HepG2 (cell line): Measurements from ENCODE around the gene RASSF4. TPM values are rescaled to one million over a fixed set of nuclear protein-coding genes. Genes with fewer than 3 reads are reported as not detected.

Experiments
- ASH2L ChIP-seq: fragments of 300-600, 200-600 bp; sonication (generic); IDR thresholded peaks from 2 replicates; pipeline ENCODE4 v1.7.0; 2017; ENCODE audit warnings: low read depth, mild to moderate bottlenecking, moderate library complexity, mixed read lengths, low read length; ENCODE audit not compliant: insufficient read length
- DZIP1 ChIP-seq: sonication (generic); formaldehyde crosslinking; IDR thresholded peaks from 2 replicates; pipeline ENCODE4 v1.5.0; 2020; ENCODE audit warnings: mild to moderate bottlenecking, missing genetic modification reagents
- HNF4A ChIP-seq: sonication (generic); formaldehyde crosslinking; IDR thresholded peaks from 2 replicates; pipeline ENCODE4 v1.4.0; 2020; ENCODE audit warnings: missing genetic modification reagents
- ISL2 ChIP-seq: sonication (generic); formaldehyde crosslinking; IDR thresholded peaks from 2 replicates; pipeline ENCODE4 v1.5.0; 2020; ENCODE audit warnings: missing genetic modification reagents
- NCOR1 ChIP-seq: fragments of 200-600 bp; sonication (generic); IDR thresholded peaks from 2 replicates; pipeline ENCODE4 v1.7.0; 2017; ENCODE audit warnings: antibody characterized with exemption, low read length, borderline replicate concordance
- SPEN ChIP-seq: sonication (generic); formaldehyde crosslinking; IDR thresholded peaks from 2 replicates; pipeline ENCODE4 v1.5.1; 2020; ENCODE audit warnings: low read depth, mild to moderate bottlenecking, missing genetic modification reagents
- ZFP91 ChIP-seq: sonication (generic); formaldehyde crosslinking; IDR thresholded peaks from 2 replicates; pipeline ENCODE4 v1.9.0; 2022; ENCODE audit warnings: missing genetic modification reagents, mild to moderate bottlenecking, borderline replicate concordance
- ZNF503 ChIP-seq: sonication (generic); formaldehyde crosslinking; IDR thresholded peaks from 2 replicates; pipeline ENCODE4 v1.4.0; 2020; ENCODE audit warnings: missing genetic modification reagents
- ZNF747 ChIP-seq: sonication (generic); formaldehyde crosslinking; IDR thresholded peaks from 2 replicates; pipeline ENCODE4 v1.8.1; 2023; ENCODE audit warnings: missing genetic modification reagents, mild to moderate bottlenecking, borderline replicate concordance
- ZNF772 ChIP-seq: sonication (generic); formaldehyde crosslinking; IDR thresholded peaks from 2 replicates; pipeline ENCODE4 v1.5.0; 2020; ENCODE audit warnings: mild to moderate bottlenecking, missing genetic modification reagents
- ZNF790 ChIP-seq: sonication (generic); formaldehyde crosslinking; IDR thresholded peaks from 2 replicates; pipeline ENCODE4 v1.8.0; 2022; ENCODE audit warnings: missing genetic modification reagents, mild to moderate bottlenecking, borderline replicate concordance
- ZNF800 ChIP-seq: sonication (generic); formaldehyde crosslinking; IDR thresholded peaks from 2 replicates; pipeline ENCODE4 v1.4.0; 2020; ENCODE audit warnings: missing genetic modification reagents
- polyA plus RNA-seq, 8 experiments: library from polyadenylated mRNA; depleted of rRNA in 3 of 8; stranded (reverse) in 7 of 8; unstranded in 1 of 8; fragments of >200 nt; fragmentation: Illumina TruSeq in 4 of 8; extraction: Trizol in 4 of 8; gene quantifications; 2 replicates each; pipeline versions ENCODE4 v1.2.1 to v1.2.3, GENCODE V29; 2011 to 2016; ENCODE audit warnings: low read depth in 4 of 8, missing spikeins in 1 of 8, mixed read lengths in 1 of 8; ENCODE audit not compliant: insufficient read depth in 1 of 8
- total RNA-seq, 5 experiments: library from RNA; depleted of rRNA; stranded (reverse); fragments of >200 nt; fragmentation: Illumina TruSeq; extraction: Trizol; gene quantifications; 2 replicates each; pipeline ENCODE4 v1.2.3, GENCODE V29; 2016; ENCODE audit warnings: low read depth in 1 of 5
- TF ChIP-seq, protein P1 (sequence below): IDR thresholded peaks from 2 replicates; pipeline ENCODE4 v1.6.1; 2016; ENCODE audit warnings: control low read depth

Gene RASSF4
- total and polyA plus RNA-seq, 2 of the 13 experiments (the other 11 are each of a cell fraction or from before 2014, with no cell fraction given) = 34.0 to 51.7 TPM

DNA sequence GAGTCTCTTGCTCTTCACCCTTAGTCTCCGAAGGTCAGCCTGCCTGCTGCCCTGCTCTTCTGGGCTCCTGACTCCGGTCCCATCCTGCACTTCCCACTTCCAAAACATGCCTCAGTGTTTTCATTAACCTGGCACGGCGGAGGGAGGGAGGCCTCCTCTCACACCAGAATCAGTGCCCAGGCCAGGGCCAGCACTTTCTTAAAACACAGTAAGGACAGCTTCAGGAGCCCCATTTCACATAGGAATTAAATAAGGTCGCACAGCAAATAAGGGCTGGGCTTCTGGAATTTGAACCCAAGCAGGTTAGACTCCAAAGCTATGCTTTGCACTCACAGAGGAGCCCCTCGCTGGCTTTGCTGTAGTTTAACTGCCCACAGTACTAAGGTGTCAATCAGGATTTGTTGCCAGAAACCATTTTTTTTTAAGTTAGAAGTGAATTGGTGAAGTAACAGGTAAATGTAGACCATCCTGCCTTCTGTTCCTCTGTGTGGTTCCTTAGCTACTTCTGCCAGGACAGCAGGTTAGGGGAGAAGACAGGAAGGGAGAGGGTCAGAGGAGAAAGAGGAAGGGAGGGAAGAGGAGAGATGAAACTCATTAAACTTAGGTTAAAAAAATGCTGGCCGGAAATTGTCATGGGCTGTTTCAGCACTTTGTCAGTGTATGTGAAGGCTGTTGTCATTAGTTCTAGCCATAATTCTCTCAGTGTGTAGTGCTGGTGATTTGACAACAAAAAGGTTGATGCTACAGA lies 1.1 kb downstream of the RASSF4 start (continued):
- TF ChIP-seq ZFP91 = 0 out of 2 replicates have a peak, but pooled peaks have one; percentile 42
- TF ChIP-seq ZNF503 (CRISPR knock-in tag) = no peak
- TF ChIP-seq ZNF790 = no peak
- TF ChIP-seq ZNF800 (CRISPR knock-in tag) = 0 out of 2 replicates have a peak, but pooled peaks have one; percentile 36
- peak; percentile 51; the same call in 1 of the 2 replicates for TF ChIP-seq ISL2
- TF ChIP-seq SPEN (CRISPR knock-in tag) = 0 out of 2 replicates have a peak, but pooled peaks have one; percentile 9
- peak; percentile 22; the same call in 1 of the 2 replicates for TF ChIP-seq NCOR1
- no peak for TF ChIP-seq ZNF772 (CRISPR knock-in tag)
- TF ChIP-seq, protein P1, sequence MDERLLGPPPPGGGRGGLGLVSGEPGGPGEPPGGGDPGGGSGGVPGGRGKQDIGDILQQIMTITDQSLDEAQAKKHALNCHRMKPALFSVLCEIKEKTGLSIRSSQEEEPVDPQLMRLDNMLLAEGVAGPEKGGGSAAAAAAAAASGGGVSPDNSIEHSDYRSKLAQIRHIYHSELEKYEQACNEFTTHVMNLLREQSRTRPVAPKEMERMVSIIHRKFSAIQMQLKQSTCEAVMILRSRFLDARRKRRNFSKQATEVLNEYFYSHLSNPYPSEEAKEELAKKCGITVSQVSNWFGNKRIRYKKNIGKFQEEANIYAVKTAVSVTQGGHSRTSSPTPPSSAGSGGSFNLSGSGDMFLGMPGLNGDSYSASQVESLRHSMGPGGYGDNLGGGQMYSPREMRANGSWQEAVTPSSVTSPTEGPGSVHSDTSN (CRISPR knock-in tag) = 0 out of 2 replicates have a peak, but pooled peaks have one; percentile 46
- TF ChIP-seq ZNF747 (CRISPR knock-in tag) = no peak
- peak; percentile 36 for TF ChIP-seq ASH2L
- no peak for TF ChIP-seq DZIP1 (CRISPR knock-in tag)
- peak; percentile 41; the same call in 1 of the 2 replicates for TF ChIP-seq HNF4A (CRISPR knock-in tag)
